GM15510 (cell line): Measurements from ENCODE around the gene PAX3.

ENCODE experiments used
- POLR2A ChIP-seq: IDR thresholded peaks from 3 replicates; pipeline ENCODE4 v1.6.1; 2011; ENCODE audit warnings: borderline replicate concordance; ENCODE audit not compliant: insufficient read length; ENCODE audit errors: extremely low read depth

Gene PAX3

GRCh38 chr2:222295368-222296062, 3.3 kb downstream of the PAX3 start:
- no peak for TF ChIP-seq POLR2A

- no peak for TF ChIP-seq POLR2A
Measured at GRCh38 chr2:222294996-222295367, 3.8 kb downstream of the PAX3 start.

GRCh38 chr2:222293660-222294630, 4.9 kb downstream of the PAX3 start:
- TF ChIP-seq POLR2A, result no peak

- no peak for TF ChIP-seq POLR2A
Measured at GRCh38 chr2:222292149-222293134, 6.4 kb downstream of the PAX3 start.

GRCh38 chr2:222291485-222291841, 7.3 kb downstream of the PAX3 start:
- no peak for TF ChIP-seq POLR2A

- no peak for TF ChIP-seq POLR2A
Measured at GRCh38 chr2:222290736-222291484, 7.9 kb downstream of the PAX3 start.

GRCh38 chr2:222290401-222290735, 8.4 kb downstream of the PAX3 start:
- no peak for TF ChIP-seq POLR2A

GRCh38 chr2:222289278-222290160, 9.3 kb downstream of the PAX3 start:
- no peak for TF ChIP-seq POLR2A

GRCh38 chr2:222288590-222289277, 10.1 kb downstream of the PAX3 start:
- no peak for TF ChIP-seq POLR2A

GRCh38 chr2:222287862-222288479, 10.8 kb downstream of the PAX3 start:
- TF ChIP-seq POLR2A, result no peak

GRCh38 chr2:222284466-222284865, 14.3 kb downstream of the PAX3 start:
- no peak for TF ChIP-seq POLR2A

- no peak for TF ChIP-seq POLR2A
Measured at GRCh38 chr2:222283634-222284033, 15.2 kb downstream of the PAX3 start.
